ENCODE data around the gene CA5B. TPM values are rescaled to one million over a fixed set of nuclear protein-coding genes. Genes with fewer than 3 reads are reported as not detected.
"Not testable (repeated sequence)": the region's sequence is repeated elsewhere in the genome, so short reads cannot be mapped to it uniquely, and the experiment has no call there.

Gene CA5B
- polyA plus RNA-seq, 1 donor from 2014 or later: 10.3 TPM

DNA sequence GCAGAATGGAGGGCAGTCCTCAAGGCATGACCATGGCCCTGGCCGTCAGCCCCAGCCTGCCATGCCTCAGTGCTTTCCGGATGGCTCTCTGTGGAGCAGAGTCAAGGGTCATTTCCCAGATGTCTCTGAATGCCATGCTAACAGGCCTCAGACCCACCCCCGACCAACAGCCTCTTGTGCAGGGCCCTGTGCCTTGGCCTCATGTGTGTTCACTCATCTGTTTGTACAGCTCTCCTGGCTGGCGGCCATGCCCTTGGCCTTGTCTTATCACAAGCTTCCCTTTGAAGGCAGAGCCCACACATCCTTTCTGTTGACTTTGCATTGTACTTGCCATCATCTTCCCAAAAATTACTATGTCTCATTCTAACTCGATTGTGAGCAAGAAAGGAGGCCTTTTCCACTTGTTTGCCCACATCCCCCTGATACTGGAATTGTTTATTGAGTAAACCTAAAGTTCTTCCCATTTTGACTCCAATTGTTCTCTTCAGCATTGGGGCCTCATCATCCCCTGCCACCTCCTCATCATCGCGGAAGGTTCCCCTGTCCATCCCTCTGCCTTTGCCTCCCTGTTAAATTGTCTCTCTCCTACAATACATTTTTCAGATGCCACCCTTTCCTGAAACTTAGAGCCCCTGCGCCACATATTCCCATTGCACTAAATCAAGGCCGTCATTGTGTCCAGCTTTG is 6.3 kb downstream of the CA5B start:
- Histone ChIP-seq H3K9me3 (ENCODE audit: low read length) (no peaks in the 10 kb centered on the region), H3K36me3 (ENCODE audit: insufficient read depth, low read length) (no peaks in the 10 kb centered on the region), H3K4me3 (ENCODE audit: low read length) (no peak overlapping the region), H3F3A (ENCODE audit: insufficient read depth, low read length, poor library complexity, severe bottlenecking) (no peaks in the 10 kb centered on the region), H3K4me2 (ENCODE audit: low read length) (no peak overlapping the region), H2AFZ (ENCODE audit: low read depth, low read length) (no peak overlapping the region), H3K9me2 (ENCODE audit: insufficient read depth, low read length) (no peaks in the 10 kb centered on the region), H3K27ac (ENCODE audit: low read length) (no peak overlapping the region), H3K79me2 (replicated peaks; ENCODE audit: insufficient read depth, low read length) (no peaks in the 10 kb centered on the region), H4K20me1 (ENCODE audit: insufficient read depth) (no peaks in the 10 kb centered on the region), H3K9ac (ENCODE audit: low read length) (no peak overlapping the region), H3K27me3 (ENCODE audit: insufficient read depth, low read depth, low read length) (no peaks in the 10 kb centered on the region)
- TF ChIP-seq MXI1 (conservative IDR thresholded peaks at IDR 0.05; ENCODE audit: poor library complexity, severe bottlenecking) (no peak), POLR2AphosphoS5 (IDR thresholded peaks at IDR 0.05) (no peak), EZH2 (IDR thresholded peaks at IDR 0.05; ENCODE audit: borderline replicate concordance, insufficient read depth, low read length, poor library complexity, severe bottlenecking) (no peak), EP300 (conservative IDR thresholded peaks at IDR 0.05; ENCODE audit: poor library complexity, severe bottlenecking) (no peak), RAD21 (conservative IDR thresholded peaks at IDR 0.05) (no peak), SMC3 (conservative IDR thresholded peaks at IDR 0.05; ENCODE audit: poor library complexity) (no peak), TAF1 (IDR thresholded peaks at IDR 0.05; ENCODE audit: low read depth) (no peak)
- TF ChIP-seq, protein P1, sequence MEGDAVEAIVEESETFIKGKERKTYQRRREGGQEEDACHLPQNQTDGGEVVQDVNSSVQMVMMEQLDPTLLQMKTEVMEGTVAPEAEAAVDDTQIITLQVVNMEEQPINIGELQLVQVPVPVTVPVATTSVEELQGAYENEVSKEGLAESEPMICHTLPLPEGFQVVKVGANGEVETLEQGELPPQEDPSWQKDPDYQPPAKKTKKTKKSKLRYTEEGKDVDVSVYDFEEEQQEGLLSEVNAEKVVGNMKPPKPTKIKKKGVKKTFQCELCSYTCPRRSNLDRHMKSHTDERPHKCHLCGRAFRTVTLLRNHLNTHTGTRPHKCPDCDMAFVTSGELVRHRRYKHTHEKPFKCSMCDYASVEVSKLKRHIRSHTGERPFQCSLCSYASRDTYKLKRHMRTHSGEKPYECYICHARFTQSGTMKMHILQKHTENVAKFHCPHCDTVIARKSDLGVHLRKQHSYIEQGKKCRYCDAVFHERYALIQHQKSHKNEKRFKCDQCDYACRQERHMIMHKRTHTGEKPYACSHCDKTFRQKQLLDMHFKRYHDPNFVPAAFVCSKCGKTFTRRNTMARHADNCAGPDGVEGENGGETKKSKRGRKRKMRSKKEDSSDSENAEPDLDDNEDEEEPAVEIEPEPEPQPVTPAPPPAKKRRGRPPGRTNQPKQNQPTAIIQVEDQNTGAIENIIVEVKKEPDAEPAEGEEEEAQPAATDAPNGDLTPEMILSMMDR (IDR thresholded peaks at IDR 0.05; ENCODE audit: poor library complexity, severe bottlenecking): no peak
- TF ChIP-seq, protein P2, sequence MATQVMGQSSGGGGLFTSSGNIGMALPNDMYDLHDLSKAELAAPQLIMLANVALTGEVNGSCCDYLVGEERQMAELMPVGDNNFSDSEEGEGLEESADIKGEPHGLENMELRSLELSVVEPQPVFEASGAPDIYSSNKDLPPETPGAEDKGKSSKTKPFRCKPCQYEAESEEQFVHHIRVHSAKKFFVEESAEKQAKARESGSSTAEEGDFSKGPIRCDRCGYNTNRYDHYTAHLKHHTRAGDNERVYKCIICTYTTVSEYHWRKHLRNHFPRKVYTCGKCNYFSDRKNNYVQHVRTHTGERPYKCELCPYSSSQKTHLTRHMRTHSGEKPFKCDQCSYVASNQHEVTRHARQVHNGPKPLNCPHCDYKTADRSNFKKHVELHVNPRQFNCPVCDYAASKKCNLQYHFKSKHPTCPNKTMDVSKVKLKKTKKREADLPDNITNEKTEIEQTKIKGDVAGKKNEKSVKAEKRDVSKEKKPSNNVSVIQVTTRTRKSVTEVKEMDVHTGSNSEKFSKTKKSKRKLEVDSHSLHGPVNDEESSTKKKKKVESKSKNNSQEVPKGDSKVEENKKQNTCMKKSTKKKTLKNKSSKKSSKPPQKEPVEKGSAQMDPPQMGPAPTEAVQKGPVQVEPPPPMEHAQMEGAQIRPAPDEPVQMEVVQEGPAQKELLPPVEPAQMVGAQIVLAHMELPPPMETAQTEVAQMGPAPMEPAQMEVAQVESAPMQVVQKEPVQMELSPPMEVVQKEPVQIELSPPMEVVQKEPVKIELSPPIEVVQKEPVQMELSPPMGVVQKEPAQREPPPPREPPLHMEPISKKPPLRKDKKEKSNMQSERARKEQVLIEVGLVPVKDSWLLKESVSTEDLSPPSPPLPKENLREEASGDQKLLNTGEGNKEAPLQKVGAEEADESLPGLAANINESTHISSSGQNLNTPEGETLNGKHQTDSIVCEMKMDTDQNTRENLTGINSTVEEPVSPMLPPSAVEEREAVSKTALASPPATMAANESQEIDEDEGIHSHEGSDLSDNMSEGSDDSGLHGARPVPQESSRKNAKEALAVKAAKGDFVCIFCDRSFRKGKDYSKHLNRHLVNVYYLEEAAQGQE (IDR thresholded peaks at IDR 0.05; ENCODE audit: borderline replicate concordance): no peak

DNA sequence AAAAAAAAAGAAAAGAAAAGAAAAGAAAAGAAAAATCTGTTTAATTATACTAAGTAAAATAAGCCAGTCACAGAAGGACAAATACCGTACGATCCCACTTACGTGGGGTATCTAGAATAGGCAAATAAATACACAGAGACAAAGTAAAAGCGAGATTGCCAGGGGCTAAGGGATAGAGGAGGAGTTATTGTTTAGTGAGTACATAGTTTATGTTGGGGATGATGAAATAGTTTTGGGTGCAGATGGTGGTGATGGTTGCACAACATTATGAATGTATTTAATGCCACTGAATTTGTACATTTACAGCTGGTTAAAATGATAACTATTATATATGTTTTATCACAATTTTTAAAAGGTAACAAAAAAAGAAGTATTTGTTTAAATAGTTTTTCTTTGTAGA is 7.1 kb downstream of the CA5B start:
- Histone ChIP-seq H3K36me3 (ENCODE audit: insufficient read depth, low read length) (no peaks in the 10 kb centered on the region), H3F3A (ENCODE audit: insufficient read depth, low read length, poor library complexity, severe bottlenecking) (no peaks in the 10 kb centered on the region), H3K9me3 (ENCODE audit: low read length) (no peaks in the 10 kb centered on the region), H3K9me2 (ENCODE audit: insufficient read depth, low read length) (no peaks in the 10 kb centered on the region), H3K27me3 (ENCODE audit: insufficient read depth, low read depth, low read length) (no peaks in the 10 kb centered on the region), H3K4me2 (ENCODE audit: low read length) (no peak overlapping the region), H4K20me1 (ENCODE audit: insufficient read depth) (no peaks in the 10 kb centered on the region), H3K4me3 (ENCODE audit: low read length) (no peak overlapping the region), H3K27ac (ENCODE audit: low read length) (no peak overlapping the region), H3K9ac (ENCODE audit: low read length) (no peak overlapping the region), H2AFZ (ENCODE audit: low read depth, low read length) (no peak overlapping the region), H3K79me2 (replicated peaks; ENCODE audit: insufficient read depth, low read length) (no peaks in the 10 kb centered on the region)
- TF ChIP-seq EZH2 (IDR thresholded peaks at IDR 0.05; ENCODE audit: borderline replicate concordance, insufficient read depth, low read length, poor library complexity, severe bottlenecking) (no peak), MXI1 (conservative IDR thresholded peaks at IDR 0.05; ENCODE audit: poor library complexity, severe bottlenecking) (no peak), RAD21 (conservative IDR thresholded peaks at IDR 0.05) (no peak), EP300 (conservative IDR thresholded peaks at IDR 0.05; ENCODE audit: poor library complexity, severe bottlenecking) (no peak), POLR2AphosphoS5 (IDR thresholded peaks at IDR 0.05) (no peak), SMC3 (conservative IDR thresholded peaks at IDR 0.05; ENCODE audit: poor library complexity) (no peak), TAF1 (IDR thresholded peaks at IDR 0.05; ENCODE audit: low read depth) (no peak)
- TF ChIP-seq, protein P1 (IDR thresholded peaks at IDR 0.05; ENCODE audit: poor library complexity, severe bottlenecking): no peak
- TF ChIP-seq, protein P2 (IDR thresholded peaks at IDR 0.05; ENCODE audit: borderline replicate concordance): no peak

DNA sequence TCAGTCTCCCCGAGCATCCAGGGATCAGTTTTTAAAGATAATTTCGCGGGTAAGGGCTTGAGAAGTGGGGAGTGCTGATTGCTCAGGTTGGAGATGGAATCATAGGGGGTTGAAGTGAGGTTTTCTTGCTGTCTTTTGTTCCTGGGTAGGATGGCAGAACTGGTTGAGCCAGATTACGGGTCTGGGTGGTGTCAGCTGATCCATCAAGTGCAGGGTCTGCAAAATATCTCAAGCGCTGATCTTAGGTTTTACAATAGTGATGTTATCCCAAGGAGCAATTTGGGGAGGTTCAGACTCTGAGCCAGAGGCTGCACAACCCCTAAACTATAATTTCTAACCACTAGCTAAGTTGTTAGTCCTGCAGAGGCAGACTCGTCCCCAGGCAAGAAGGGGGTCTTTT is 8.6 kb downstream of the CA5B start:
- H3K9me3 ChIP-seq (ENCODE audit: low read length); H3K36me3 ChIP-seq (ENCODE audit: insufficient read depth, low read length); H3K9ac ChIP-seq (ENCODE audit: low read length); H3F3A ChIP-seq (ENCODE audit: insufficient read depth, low read length, poor library complexity, severe bottlenecking); H3K4me3 ChIP-seq (ENCODE audit: low read length); H4K20me1 ChIP-seq (ENCODE audit: insufficient read depth); H3K79me2 ChIP-seq (replicated peaks; ENCODE audit: insufficient read depth, low read length); H2AFZ ChIP-seq (ENCODE audit: low read depth, low read length); H3K27ac ChIP-seq (ENCODE audit: low read length); H3K9me2 ChIP-seq (ENCODE audit: insufficient read depth, low read length); H3K27me3 ChIP-seq (ENCODE audit: insufficient read depth, low read depth, low read length); H3K4me2 ChIP-seq (ENCODE audit: low read length): not testable (repeated sequence)
